ENCODE data around the gene MX1.

MX1 gene

GRCh38 chr21:41433566-41433965 lies 7.5 kb downstream of the MX1 start:
- Histone ChIP-seq H3K27me3 (ENCODE audit: insufficient read depth, poor library complexity, severe bottlenecking) (no peaks in the 10 kb centered on the region), H3K9me3 (ENCODE audit: severe bottlenecking) (peaks cover 7% of the 10 kb centered on the region), H3K4me1 (ENCODE audit: insufficient read depth, poor library complexity, severe bottlenecking) (no peaks in the 10 kb centered on the region), H3K36me3 (ENCODE audit: low read depth) (peaks cover 22% of the 10 kb centered on the region), H3K27ac (ENCODE audit: poor library complexity, severe bottlenecking) (no peak overlapping the region), H3K4me3 (ENCODE audit: severe bottlenecking) (no peak overlapping the region)
- ATAC-seq (ENCODE audit: low read depth) (no peak), DNase-seq (ENCODE audit: low spot score) (no peak)
- TF ChIP-seq CTCF (IDR thresholded peaks at IDR 0.05; ENCODE audit: poor library complexity, severe bottlenecking), result no peak

- ATAC-seq (ENCODE audit: low read depth) (no peak), DNase-seq (ENCODE audit: low spot score) (no peak)
- no peak for TF ChIP-seq CTCF (IDR thresholded peaks at IDR 0.05; ENCODE audit: poor library complexity, severe bottlenecking)
- H3K4me3 ChIP-seq (ENCODE audit: severe bottlenecking), result no peak overlapping the region
- peaks cover 7% of the 10 kb centered on the region for H3K9me3 ChIP-seq (ENCODE audit: severe bottlenecking)
- H3K4me1 ChIP-seq (ENCODE audit: insufficient read depth, poor library complexity, severe bottlenecking), result no peaks in the 10 kb centered on the region
- H3K36me3 ChIP-seq (ENCODE audit: low read depth), result peaks cover 22% of the 10 kb centered on the region
- no peak overlapping the region for H3K27ac ChIP-seq (ENCODE audit: poor library complexity, severe bottlenecking)
- no peaks in the 10 kb centered on the region for H3K27me3 ChIP-seq (ENCODE audit: insufficient read depth, poor library complexity, severe bottlenecking)
These were observed 9.7 kb downstream of the MX1 start for GRCh38 chr21:41435706-41436105.

- ATAC-seq (ENCODE audit: low read depth) (no peak), DNase-seq (ENCODE audit: low spot score) (no peak)
- no peak for TF ChIP-seq CTCF (IDR thresholded peaks at IDR 0.05; ENCODE audit: poor library complexity, severe bottlenecking)
- no peaks in the 10 kb centered on the region for H3K4me1 ChIP-seq (ENCODE audit: insufficient read depth, poor library complexity, severe bottlenecking)
- no peak overlapping the region for H3K27ac ChIP-seq (ENCODE audit: poor library complexity, severe bottlenecking)
- H3K36me3 ChIP-seq (ENCODE audit: low read depth), result peaks cover 22% of the 10 kb centered on the region
- H3K27me3 ChIP-seq (ENCODE audit: insufficient read depth, poor library complexity, severe bottlenecking), result no peaks in the 10 kb centered on the region
- H3K9me3 ChIP-seq (ENCODE audit: severe bottlenecking), result peaks cover 7% of the 10 kb centered on the region
- H3K4me3 ChIP-seq (ENCODE audit: severe bottlenecking), result no peak overlapping the region
These were observed 11.7 kb downstream of the MX1 start for GRCh38 chr21:41437729-41438128.

GRCh38 chr21:41438425-41439113 lies 12.5 kb downstream of the MX1 start:
- H3K27ac ChIP-seq (ENCODE audit: poor library complexity, severe bottlenecking), result no peak overlapping the region
- H3K4me3 ChIP-seq (ENCODE audit: severe bottlenecking), result no peak overlapping the region
- DNase-seq (ENCODE audit: low spot score), result no peak
- H3K4me1 ChIP-seq (ENCODE audit: insufficient read depth, poor library complexity, severe bottlenecking), result no peaks in the 10 kb centered on the region
- ATAC-seq (ENCODE audit: low read depth), result no peak
- H3K9me3 ChIP-seq (ENCODE audit: severe bottlenecking), result peaks cover 7% of the 10 kb centered on the region
- no peak for TF ChIP-seq CTCF (IDR thresholded peaks at IDR 0.05; ENCODE audit: poor library complexity, severe bottlenecking)
- no peaks in the 10 kb centered on the region for H3K27me3 ChIP-seq (ENCODE audit: insufficient read depth, poor library complexity, severe bottlenecking)
- peaks cover 22% of the 10 kb centered on the region for H3K36me3 ChIP-seq (ENCODE audit: low read depth)

GRCh38 chr21:41439248-41439647 lies 13.2 kb downstream of the MX1 start:
- peaks cover 21% of the 10 kb centered on the region for H3K36me3 ChIP-seq (ENCODE audit: low read depth)
- no peak overlapping the region for H3K4me3 ChIP-seq (ENCODE audit: severe bottlenecking)
- no peaks in the 10 kb centered on the region for H3K27me3 ChIP-seq (ENCODE audit: insufficient read depth, poor library complexity, severe bottlenecking)
- TF ChIP-seq CTCF (IDR thresholded peaks at IDR 0.05; ENCODE audit: poor library complexity, severe bottlenecking), result no peak
- H3K27ac ChIP-seq (ENCODE audit: poor library complexity, severe bottlenecking), result no peak overlapping the region
- peaks cover 7% of the 10 kb centered on the region for H3K9me3 ChIP-seq (ENCODE audit: severe bottlenecking)
- DNase-seq (ENCODE audit: low spot score) (no peak), ATAC-seq (ENCODE audit: low read depth) (no peak)
- H3K4me1 ChIP-seq (ENCODE audit: insufficient read depth, poor library complexity, severe bottlenecking), result no peaks in the 10 kb centered on the region

Data from RWPE2 (cell line).